SK-N-DZ (cell line): ENCODE measurements around the gene PARP14.

Experiments used
- DNase-seq: peaks from one replicate; pipeline ENCODE4 v3.0.0-alpha.2; 2015; ENCODE audit warnings: low spot score

PARP14 gene

GRCh38 chr3:122770521-122771202 is 90.0 kb downstream of the PARP14 start:
- DNase-seq = no peak

GRCh38 chr3:122772827-122773226 is 92.2 kb downstream of the PARP14 start:
- no peak for DNase-seq

- DNase-seq = no peak
These were observed 93.4 kb downstream of the PARP14 start for GRCh38 chr3:122773944-122774509.

GRCh38 chr3:122774564-122774963 is 93.9 kb downstream of the PARP14 start:
- DNase-seq = no peak

- DNase-seq = no peak
These were observed 96.2 kb downstream of the PARP14 start for GRCh38 chr3:122776675-122777468.

- DNase-seq = no peak
These were observed 96.9 kb downstream of the PARP14 start for GRCh38 chr3:122777563-122777962.
